Measurements from ENCODE around the gene TTLL6. TPM values are rescaled to one million over a fixed set of nuclear protein-coding genes. Genes with fewer than 3 reads are reported as not detected.
A peak's percentile ranks its signal among the peaks of the same experiment; 100 is the strongest.

TTLL6 gene
- total RNA-seq, 1 donor from 2014 or later = not detected

DNA sequence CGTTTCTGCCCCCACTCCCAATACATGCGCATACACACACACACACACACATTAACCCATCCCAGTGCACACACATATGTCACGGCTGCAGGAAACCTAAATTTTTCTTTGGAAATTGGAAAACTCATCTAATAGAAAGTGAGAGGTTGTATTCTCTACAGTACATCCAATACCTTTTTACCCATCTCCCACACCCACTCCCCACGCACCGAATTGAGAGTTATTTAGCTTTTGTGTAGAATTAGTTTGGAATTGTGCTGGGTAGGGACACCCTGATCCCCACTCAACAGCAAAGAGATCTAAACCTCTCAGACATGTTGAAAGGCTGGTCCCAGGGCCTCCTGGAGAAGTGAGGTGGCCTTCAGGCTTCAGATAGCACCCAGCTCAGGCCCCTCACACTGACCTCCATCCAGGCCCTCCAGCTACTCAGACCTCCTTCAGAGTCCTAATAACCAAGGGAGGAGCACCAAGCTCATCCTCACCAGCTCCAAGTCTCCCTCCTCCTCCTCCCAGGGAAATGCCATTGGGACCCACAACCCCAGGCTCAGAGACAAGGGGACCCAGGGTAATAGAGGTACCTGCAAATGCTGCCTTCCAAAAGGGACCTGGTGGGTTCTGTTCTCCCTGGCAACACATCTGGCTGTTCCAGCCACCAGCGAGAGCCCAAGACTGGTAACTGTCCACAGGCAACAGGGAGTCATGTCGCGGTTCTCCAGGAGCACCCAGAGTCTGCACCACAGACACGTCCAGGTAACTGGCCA is 89.4 kb downstream of the TTLL6 start:
- Histone ChIP-seq H3K4me3 (ENCODE audit: insufficient read depth, low read depth, low read length) (no peak overlapping the region), H2AFZ (ENCODE audit: low read depth, low read length) (no peak overlapping the region), H3K4me2 (ENCODE audit: low read length) (no peak overlapping the region), H3K9me3 (ENCODE audit: insufficient read depth, low read depth, low read length) (peaks cover 11% of the 10 kb centered on the region), H3K36me3 (ENCODE audit: insufficient read depth, low read length) (no peaks in the 10 kb centered on the region), H4K20me1 (ENCODE audit: insufficient read depth, low read length) (no peaks in the 10 kb centered on the region), H3K4me1 (ENCODE audit: insufficient read depth, low read length) (peaks cover 2% of the 10 kb centered on the region), H3K27me3 (ENCODE audit: insufficient read depth, low read length) (peaks cover 98% of the 10 kb centered on the region), H3K27ac (ENCODE audit: low read depth, low read length) (no peak overlapping the region), H3K9ac (ENCODE audit: low read length) (no peak overlapping the region), H3K79me2 (ENCODE audit: insufficient read depth, low read length) (no peaks in the 10 kb centered on the region)
- peaks cover 2% of the 10 kb centered on the region for H3K36me3 Mint-ChIP-seq (ENCODE audit: low read depth, unreplicated experiment)
- H3K9me3 Mint-ChIP-seq (ENCODE audit: unreplicated experiment) = peaks cover 14% of the 10 kb centered on the region
- DNase-seq (ENCODE audit: low read depth) = no peak
- H3K4me3 Mint-ChIP-seq (ENCODE audit: unreplicated experiment) = no peak overlapping the region
- peaks cover 97% of the 10 kb centered on the region for H3K27me3 Mint-ChIP-seq (ENCODE audit: low read depth, unreplicated experiment)
- peak overlapping the region; percentile 20 for H3K27ac Mint-ChIP-seq (ENCODE audit: unreplicated experiment)
- no peaks in the 10 kb centered on the region for H3K4me1 Mint-ChIP-seq (ENCODE audit: low read depth, unreplicated experiment)
- FAIRE-seq = no peak
- TF ChIP-seq EZH2 (IDR thresholded peaks at IDR 0.05; ENCODE audit: insufficient read depth, low read length) (no peak), CTCF (IDR thresholded peaks at IDR 0.05; ENCODE audit: insufficient read depth, low read depth, low read length) (no peak)

GRCh38 chr17:48726916-48727286 is 90.1 kb downstream of the TTLL6 start:
- H2AFZ ChIP-seq (ENCODE audit: low read depth, low read length) = no peak overlapping the region
- peaks cover 14% of the 10 kb centered on the region for H3K9me3 Mint-ChIP-seq (ENCODE audit: unreplicated experiment)
- H3K36me3 ChIP-seq (ENCODE audit: insufficient read depth, low read length) = no peaks in the 10 kb centered on the region
- no peak overlapping the region for H3K4me2 ChIP-seq (ENCODE audit: low read length)
- no peaks in the 10 kb centered on the region for H4K20me1 ChIP-seq (ENCODE audit: insufficient read depth, low read length)
- H3K36me3 Mint-ChIP-seq (ENCODE audit: low read depth, unreplicated experiment) = peaks cover 2% of the 10 kb centered on the region
- no peak for DNase-seq (ENCODE audit: low read depth)
- TF ChIP-seq EZH2 (IDR thresholded peaks at IDR 0.05; ENCODE audit: insufficient read depth, low read length) = peak; percentile 83
- TF ChIP-seq CTCF (IDR thresholded peaks at IDR 0.05; ENCODE audit: insufficient read depth, low read depth, low read length) = no peak
- H3K79me2 ChIP-seq (ENCODE audit: insufficient read depth, low read length) = no peaks in the 10 kb centered on the region
- H3K4me1 ChIP-seq (ENCODE audit: insufficient read depth, low read length) = peaks cover 2% of the 10 kb centered on the region
- peaks cover 16% of the 10 kb centered on the region for H3K9me3 ChIP-seq (ENCODE audit: insufficient read depth, low read depth, low read length)
- no peaks in the 10 kb centered on the region for H3K4me1 Mint-ChIP-seq (ENCODE audit: low read depth, unreplicated experiment)
- H3K27me3 ChIP-seq (ENCODE audit: insufficient read depth, low read length) = peaks cover 98% of the 10 kb centered on the region
- H3K4me3 ChIP-seq (ENCODE audit: insufficient read depth, low read depth, low read length) = no peak overlapping the region
- no peak overlapping the region for H3K4me3 Mint-ChIP-seq (ENCODE audit: unreplicated experiment)
- H3K27ac ChIP-seq (ENCODE audit: low read depth, low read length) = no peak overlapping the region
- no peak for FAIRE-seq
- H3K9ac ChIP-seq (ENCODE audit: low read length) = no peak overlapping the region
- peak overlapping the region; percentile 20 for H3K27ac Mint-ChIP-seq (ENCODE audit: unreplicated experiment)
- H3K27me3 Mint-ChIP-seq (ENCODE audit: low read depth, unreplicated experiment) = peaks cover 97% of the 10 kb centered on the region

Data from astrocyte (in vitro differentiated cells and primary cell).